Measurements from ENCODE around the gene GRIPAP1. TPM values are rescaled to one million over a fixed set of nuclear protein-coding genes. Genes with fewer than 3 reads are reported as not detected.

GRIPAP1 gene
- total and polyA plus RNA-seq, 7 donors, result 14.4 to 63.1 (median 26.0) TPM

DNA sequence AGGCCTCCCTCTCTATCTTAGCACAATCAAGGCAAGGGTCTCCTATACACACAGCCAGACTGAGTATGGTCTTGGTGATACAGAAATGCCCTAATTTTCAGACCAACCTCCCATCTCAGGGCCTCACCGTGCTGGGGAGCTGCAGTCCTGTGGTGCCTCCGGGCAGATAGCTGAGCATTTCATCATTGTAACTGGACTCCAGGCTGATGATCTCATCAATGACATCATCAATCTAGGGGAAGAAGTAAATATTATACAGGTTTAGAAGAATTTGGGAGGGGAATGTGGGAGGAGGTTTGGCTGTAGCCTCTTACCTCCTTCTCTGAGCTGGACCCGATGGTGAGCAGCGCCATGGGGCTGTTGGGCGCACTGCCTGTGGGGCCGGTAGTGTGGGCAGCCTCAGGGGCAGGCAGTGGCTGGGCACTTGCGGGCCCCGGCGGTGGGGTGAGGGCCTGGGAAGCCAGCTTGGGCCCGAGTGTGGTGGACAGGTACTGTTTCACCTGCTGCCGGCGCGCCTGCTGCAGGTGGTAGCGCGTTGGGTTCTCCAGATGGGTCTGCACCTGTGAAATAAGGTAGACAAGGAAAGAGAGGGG lies 35.9 kb upstream of the GRIPAP1 start:
- DNase-seq, result no peak
- Histone ChIP-seq H3K4me3 (no peak overlapping the region), H3K27ac (peak overlapping the region in 3 of 4 donors; percentile 95 to 100 (median 99)), H3K4me1 (peaks cover 0 to 35% (median 28%) of the 10 kb centered on the region in 4 donors), H3K36me3 (peaks cover 9 to 57% (median 24%) of the 10 kb centered on the region in 4 donors), H3K9me3 (no peaks in the 10 kb centered on the region), H3K27me3 (no peaks in the 10 kb centered on the region)
- TF ChIP-seq EP300 (IDR thresholded peaks at IDR 0.05) (no peak), POLR2A (IDR thresholded peaks at IDR 0.05) (no peak), POLR2AphosphoS5 (IDR thresholded peaks at IDR 0.05) (no peak)
- TF ChIP-seq, protein P1, sequence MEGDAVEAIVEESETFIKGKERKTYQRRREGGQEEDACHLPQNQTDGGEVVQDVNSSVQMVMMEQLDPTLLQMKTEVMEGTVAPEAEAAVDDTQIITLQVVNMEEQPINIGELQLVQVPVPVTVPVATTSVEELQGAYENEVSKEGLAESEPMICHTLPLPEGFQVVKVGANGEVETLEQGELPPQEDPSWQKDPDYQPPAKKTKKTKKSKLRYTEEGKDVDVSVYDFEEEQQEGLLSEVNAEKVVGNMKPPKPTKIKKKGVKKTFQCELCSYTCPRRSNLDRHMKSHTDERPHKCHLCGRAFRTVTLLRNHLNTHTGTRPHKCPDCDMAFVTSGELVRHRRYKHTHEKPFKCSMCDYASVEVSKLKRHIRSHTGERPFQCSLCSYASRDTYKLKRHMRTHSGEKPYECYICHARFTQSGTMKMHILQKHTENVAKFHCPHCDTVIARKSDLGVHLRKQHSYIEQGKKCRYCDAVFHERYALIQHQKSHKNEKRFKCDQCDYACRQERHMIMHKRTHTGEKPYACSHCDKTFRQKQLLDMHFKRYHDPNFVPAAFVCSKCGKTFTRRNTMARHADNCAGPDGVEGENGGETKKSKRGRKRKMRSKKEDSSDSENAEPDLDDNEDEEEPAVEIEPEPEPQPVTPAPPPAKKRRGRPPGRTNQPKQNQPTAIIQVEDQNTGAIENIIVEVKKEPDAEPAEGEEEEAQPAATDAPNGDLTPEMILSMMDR (IDR thresholded peaks at IDR 0.05), result no peak
- intact Hi-C loops (cut with DNase I), result loop anchor here (5.0 kb wide), 1 partner anchor 36 kb away; the partner anchor contains the start of gene GRIPAP1
- 96 to 97% methylated on average over 15 of the region's 15 CpGs for WGBS, 2 donors

DNA sequence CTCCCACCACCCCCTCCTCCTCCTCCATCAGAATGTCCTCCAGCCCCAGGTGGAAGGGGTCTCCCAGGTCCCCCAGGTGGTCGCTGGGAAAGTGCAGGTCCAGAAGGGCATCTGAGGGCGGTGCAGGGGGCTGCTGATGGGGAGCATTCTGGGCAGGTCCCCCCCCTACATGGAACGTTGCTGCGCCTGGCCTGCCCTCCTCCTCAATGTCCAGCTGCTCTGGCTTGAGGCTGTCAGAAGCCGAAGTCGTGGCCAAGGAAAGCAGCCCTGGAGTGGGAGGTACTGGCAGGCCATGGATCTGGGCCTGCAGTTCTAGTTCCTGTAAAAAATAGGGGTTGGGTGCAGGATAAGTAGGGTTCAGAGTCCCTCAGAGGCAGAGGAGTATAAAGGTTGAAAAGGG lies 28.2 kb upstream of the GRIPAP1 start:
- TF ChIP-seq POLR2AphosphoS5 (IDR thresholded peaks at IDR 0.05), result no peak
- no peaks in the 10 kb centered on the region for H3K27me3 ChIP-seq

DNA sequence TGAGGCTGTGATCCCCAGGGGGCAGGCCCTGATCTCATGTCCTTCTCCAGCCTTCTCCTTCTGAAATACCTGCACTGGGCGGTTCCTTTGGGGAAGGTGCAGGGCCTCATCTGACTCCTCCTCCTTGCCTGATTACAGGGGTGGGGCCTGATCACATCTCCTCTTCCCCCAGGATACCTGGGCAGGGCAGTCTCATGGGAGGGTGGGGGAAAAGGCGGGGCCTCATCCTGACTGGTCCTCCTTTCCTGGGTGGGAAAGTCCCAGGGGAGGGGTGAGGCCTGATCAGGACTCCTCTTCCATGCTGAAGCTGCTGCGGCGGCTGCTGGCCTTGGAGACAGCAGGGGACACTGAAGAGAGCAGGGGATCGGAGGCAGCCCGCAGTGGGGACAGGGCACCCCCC lies 27.8 kb upstream of the GRIPAP1 start:
- H3K4me3 ChIP-seq, result no peak overlapping the region
- no peak overlapping the region for H3K27ac ChIP-seq
- no peak for DNase-seq
- no peaks in the 10 kb centered on the region for H3K27me3 ChIP-seq
- H3K4me1 ChIP-seq, result peaks cover 0 to 15% (median 4%) of the 10 kb centered on the region in 4 donors
- H3K36me3 ChIP-seq, result peaks cover 8 to 49% (median 10%) of the 10 kb centered on the region in 4 donors
- TF ChIP-seq POLR2AphosphoS5 (IDR thresholded peaks at IDR 0.05), result peak in 1 of 4 donors; percentile 5
- TF ChIP-seq EP300 (IDR thresholded peaks at IDR 0.05), result no peak
- no peaks in the 10 kb centered on the region for H3K9me3 ChIP-seq
- intact Hi-C loops (cut with DNase I), result no loop called here
- 33 to 78% methylated on average over 6 of the region's 6 CpGs for WGBS, 2 donors

More for the DNA sequence above, 28.2 kb upstream of the GRIPAP1 start:
- H3K27ac ChIP-seq, result no peak overlapping the region
- peaks cover 0 to 15% (median 4%) of the 10 kb centered on the region in 4 donors for H3K4me1 ChIP-seq
- H3K4me3 ChIP-seq, result no peak overlapping the region
- peaks cover 8 to 49% (median 10%) of the 10 kb centered on the region in 4 donors for H3K36me3 ChIP-seq
- H3K9me3 ChIP-seq, result no peaks in the 10 kb centered on the region
- WGBS, 2 donors, result 69 to 75% methylated on average over 6 of the region's 6 CpGs
- DNase-seq, result no peak
- intact Hi-C loops (cut with DNase I), result no loop called here

DNA sequence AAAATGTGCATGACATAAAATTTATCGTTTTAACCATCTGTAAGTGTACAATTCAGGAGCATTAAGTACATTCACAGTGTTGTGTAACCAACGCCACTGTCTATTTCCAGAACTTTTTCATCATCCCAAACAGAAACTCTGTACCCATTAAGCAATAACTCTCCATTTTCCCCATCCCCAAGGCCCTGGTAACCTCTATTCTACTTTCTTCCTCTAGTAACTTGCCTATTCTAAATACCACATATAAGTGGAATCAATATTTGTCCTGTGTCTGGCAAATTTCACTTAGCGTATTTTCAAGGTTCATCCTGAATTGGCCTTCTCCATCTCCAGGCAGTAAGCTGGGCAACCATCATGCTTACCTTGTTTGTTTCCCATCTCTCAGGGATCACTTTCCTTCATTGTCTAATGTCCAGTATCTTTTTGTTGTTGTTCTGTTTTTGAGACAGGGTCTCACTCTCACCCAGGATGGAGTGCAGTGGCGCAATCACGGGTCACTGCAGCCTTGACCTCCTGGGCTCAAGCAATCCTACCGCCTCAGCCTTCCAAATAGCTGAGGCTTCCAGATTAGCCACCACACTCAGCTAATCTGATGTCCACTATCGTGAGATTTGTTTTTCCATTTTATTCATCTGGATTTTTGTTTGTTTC lies 17.7 kb upstream of the GRIPAP1 start:
- intact Hi-C loops (cut with DNase I), result no loop called here
- Histone ChIP-seq H3K4me3 (no peak overlapping the region), H3K4me1 (no peaks in the 10 kb centered on the region), H3K36me3 (no peaks in the 10 kb centered on the region), H3K9me3 (no peaks in the 10 kb centered on the region), H3K27ac (no peak overlapping the region), H3K27me3 (no peaks in the 10 kb centered on the region)
- 89 to 91% methylated on average over 7 of the region's 7 CpGs for WGBS, 2 donors
- no peak for DNase-seq
- no peak for TF ChIP-seq POLR2A (IDR thresholded peaks at IDR 0.05)
- TF ChIP-seq POLR2AphosphoS5 (IDR thresholded peaks at IDR 0.05), result no peak
- no peak for TF ChIP-seq EP300 (IDR thresholded peaks at IDR 0.05)
- TF ChIP-seq, protein P1 (IDR thresholded peaks at IDR 0.05), result no peak

DNA sequence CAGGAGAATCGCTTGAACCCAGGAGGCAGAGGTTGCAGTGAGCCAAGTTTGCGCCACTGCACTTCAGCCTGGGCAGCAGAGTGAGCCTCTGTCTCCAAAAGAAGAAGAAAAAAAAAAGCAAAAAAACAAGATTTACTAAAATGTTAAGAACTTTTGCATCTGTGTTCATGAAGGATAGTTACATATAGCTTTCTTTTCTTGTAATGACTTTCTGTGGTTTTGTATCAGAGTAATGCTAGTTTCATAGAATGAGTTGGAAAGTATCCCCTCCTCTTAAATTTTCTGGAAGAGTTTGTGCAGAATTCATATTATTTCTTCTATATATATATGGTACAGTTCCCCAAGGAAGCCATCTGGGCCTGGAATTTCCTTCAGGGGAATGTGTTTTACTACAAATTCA lies 17.0 kb upstream of the GRIPAP1 start:
- Histone ChIP-seq H3K9me3 (no peaks in the 10 kb centered on the region), H3K4me3 (no peak overlapping the region), H3K27me3 (no peaks in the 10 kb centered on the region), H3K27ac (no peak overlapping the region), H3K36me3 (no peaks in the 10 kb centered on the region), H3K4me1 (no peaks in the 10 kb centered on the region)
- intact Hi-C loops (cut with DNase I), result no loop called here
- no peak for DNase-seq
- TF ChIP-seq EP300 (IDR thresholded peaks at IDR 0.05) (no peak), POLR2A (IDR thresholded peaks at IDR 0.05) (no peak)
- 93 to 95% methylated on average over 2 of the region's 2 CpGs for WGBS, 2 donors

DNA sequence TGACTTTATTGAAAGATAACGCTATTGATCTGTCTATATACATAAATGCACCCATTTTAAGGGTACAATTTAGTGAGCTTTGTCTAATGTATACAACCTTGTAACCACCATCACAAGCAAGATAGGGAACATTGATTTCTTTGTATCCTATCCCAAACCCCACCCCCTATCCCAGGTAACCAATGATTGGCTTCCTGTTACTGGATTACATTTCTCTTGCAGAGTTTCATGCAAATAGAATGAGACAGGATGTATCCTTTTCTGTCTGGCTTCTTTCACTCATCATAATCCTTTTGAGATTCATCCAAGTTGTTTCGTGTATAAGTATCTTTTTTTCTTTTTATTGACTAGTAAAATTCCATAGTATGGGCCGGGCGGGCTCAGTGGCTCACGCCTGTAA lies 1.6 kb upstream of the GRIPAP1 start:
- TF ChIP-seq, protein P1 (IDR thresholded peaks at IDR 0.05), result no peak
- no peak for TF ChIP-seq EP300 (IDR thresholded peaks at IDR 0.05)
- TF ChIP-seq POLR2AphosphoS5 (IDR thresholded peaks at IDR 0.05), result no peak
- no peak for TF ChIP-seq POLR2A (IDR thresholded peaks at IDR 0.05)
- no peak for DNase-seq
- H3K36me3 ChIP-seq, result no peaks in the 10 kb centered on the region
- no peaks in the 10 kb centered on the region for H3K9me3 ChIP-seq
- no peaks in the 10 kb centered on the region for H3K27me3 ChIP-seq
- 69 to 74% methylated on average over 5 of the region's 5 CpGs for WGBS, 2 donors
- H3K27ac ChIP-seq, result no peak overlapping the region
- intact Hi-C loops (cut with DNase I), result loop anchor here (2.0 to 10.0 kb wide), 3 partner anchors 34 to 101 kb away; no protein-coding TSS in a partner anchor
- H3K4me3 ChIP-seq, result no peak overlapping the region
- H3K4me1 ChIP-seq, result peaks cover 0 to 9% (median 6%) of the 10 kb centered on the region in 4 donors
